Endodermal cell (in vitro differentiated cells): ENCODE results near the gene ASPHD2. TPM values are rescaled to one million over a fixed set of nuclear protein-coding genes. Genes with fewer than 3 reads are reported as not detected.
A peak's percentile ranks its signal among the peaks of the same experiment; 100 is the strongest.

ENCODE experiments used
- DNase-seq: peaks from one replicate; pipeline ENCODE4 v3.0.0-alpha.2; 2017
- H3K27ac ChIP-seq: 2 replicates; pipeline ENCODE4 v1.5.1; 2013; ENCODE audit warnings: mild to moderate bottlenecking, low read depth, low read length, moderate library complexity
- H3K27me3 ChIP-seq: 2 replicates; pipeline ENCODE4 v1.6.1; 2013; ENCODE audit warnings: mild to moderate bottlenecking, low read length, moderate library complexity; ENCODE audit not compliant: insufficient read depth, control insufficient read depth, poor library complexity, severe bottlenecking
- H3K36me3 ChIP-seq: 2 replicates; pipeline ENCODE4 v1.7.0; 2013; ENCODE audit warnings: mild to moderate bottlenecking, low read length, moderate library complexity; ENCODE audit not compliant: control insufficient read depth, insufficient read depth
- H3K4me1 ChIP-seq: one replicate; pipeline ENCODE4 v1.7.0; 2013; ENCODE audit warnings: low read length; ENCODE audit not compliant: control insufficient read depth, insufficient read depth
- H3K4me3 ChIP-seq: 2 replicates; pipeline ENCODE4 v1.5.1; 2013; ENCODE audit warnings: mild to moderate bottlenecking, low read length, moderate library complexity
- H3K9ac ChIP-seq: 2 replicates; pipeline ENCODE4 v1.6.1; 2013; ENCODE audit warnings: mild to moderate bottlenecking, low read length, moderate library complexity; ENCODE audit not compliant: poor library complexity, severe bottlenecking; ENCODE audit errors: extremely low read depth
- H3K9me3 ChIP-seq: 2 replicates; pipeline ENCODE4 v1.6.1; 2013; ENCODE audit warnings: mild to moderate bottlenecking, low read length, moderate library complexity; ENCODE audit not compliant: control insufficient read depth
- H3K27ac Mint-ChIP-seq: 2 replicates; pipeline ENCODE4 v1.8.0; 2020; ENCODE audit warnings: mixed read lengths
- H3K27me3 Mint-ChIP-seq: 2 replicates; pipeline ENCODE4 v1.8.0; 2021; ENCODE audit warnings: mild to moderate bottlenecking, mixed read lengths; ENCODE audit not compliant: insufficient read depth
- H3K36me3 Mint-ChIP-seq: 2 replicates; pipeline ENCODE4 v1.8.0; 2020; ENCODE audit warnings: low read depth, mixed read lengths
- H3K4me1 Mint-ChIP-seq: 2 replicates; pipeline ENCODE4 v1.8.0; 2020; ENCODE audit warnings: mixed read lengths
- H3K4me3 Mint-ChIP-seq: 2 replicates; pipeline ENCODE4 v1.8.0; 2020; ENCODE audit warnings: mild to moderate bottlenecking, moderate library complexity, mixed read lengths
- H3K9me3 Mint-ChIP-seq: 2 replicates; pipeline ENCODE4 v1.8.0; 2020; ENCODE audit warnings: mild to moderate bottlenecking, mixed read lengths
- CTCF ChIP-seq: fragments of 200-600 bp; sonication (generic); conservative IDR thresholded peaks from 2 replicates; pipeline ENCODE4 v1.5.0; 2021; ENCODE audit warnings: antibody characterized with exemption, mild to moderate bottlenecking
- WGBS, 2 experiments: methylation state at CpG; one replicate each; pipeline versions ENCODE4 v1.1.5 to v1.1.7; 2013; ENCODE audit warnings: missing lambda C conversion rate in 2 of 2, mixed read lengths in 1 of 2; ENCODE audit not compliant: insufficient coverage in 1 of 2, insufficient read length in 1 of 2; 5-methylcytosine and 5-hydroxymethylcytosine counted together
- total RNA-seq, 2 donors: library from RNA; stranded (reverse); fragmentation: NEBNext Ultra II Directional in 1 of 2; extraction: Animal tissue kit (Norgen Biotek cat#: 25700) in 1 of 2; gene quantifications; 2 replicates in 1 of 2; 3 replicates in 1 of 2; pipeline ENCODE4 v1.2.1, GENCODE V29; 2021

The ASPHD2 gene
- total RNA-seq, 2 donors from 2014 or later: 6.0 to 7.3 TPM

- no peaks in the 10 kb centered on the region for H3K27me3 Mint-ChIP-seq
- H3K27ac ChIP-seq: no peak overlapping the region
- H3K9ac ChIP-seq: no peak overlapping the region
- H3K4me3 Mint-ChIP-seq: no peak overlapping the region
- peak overlapping the region; percentile 50 for H3K4me3 ChIP-seq
- DNase-seq: no peak
- no peaks in the 10 kb centered on the region for H3K27me3 ChIP-seq
- H3K9me3 Mint-ChIP-seq: no peaks in the 10 kb centered on the region
- peaks cover 3% of the 10 kb centered on the region for H3K4me1 ChIP-seq
- WGBS, 2 experiments: 85 to 89% methylated on average over 3 to 6 of the region's 6 CpGs
- no peak for TF ChIP-seq CTCF
- no peak overlapping the region for H3K27ac Mint-ChIP-seq
- H3K4me1 Mint-ChIP-seq: peaks cover 37% of the 10 kb centered on the region
- H3K36me3 ChIP-seq: peaks cover 26% of the 10 kb centered on the region
- H3K36me3 Mint-ChIP-seq: peaks cover 29% of the 10 kb centered on the region
- no peaks in the 10 kb centered on the region for H3K9me3 ChIP-seq
Observed at GRCh38 chr22:26481112-26481693, 52.1 kb downstream of the ASPHD2 start.

GRCh38 chr22:26481694-26482093 lies 52.6 kb downstream of the ASPHD2 start:
- WGBS, 2 experiments: 85 to 93% methylated on average over 4 of the region's 4 CpGs
- H3K27ac ChIP-seq: no peak overlapping the region
- peaks cover 37% of the 10 kb centered on the region for H3K4me1 Mint-ChIP-seq
- H3K36me3 ChIP-seq: peaks cover 23% of the 10 kb centered on the region
- peaks cover 29% of the 10 kb centered on the region for H3K36me3 Mint-ChIP-seq
- no peak overlapping the region for H3K9ac ChIP-seq
- no peak overlapping the region for H3K27ac Mint-ChIP-seq
- H3K4me3 ChIP-seq: peak overlapping the region; percentile 50
- no peaks in the 10 kb centered on the region for H3K27me3 ChIP-seq
- peaks cover 3% of the 10 kb centered on the region for H3K4me1 ChIP-seq
- H3K9me3 Mint-ChIP-seq: no peaks in the 10 kb centered on the region
- H3K27me3 Mint-ChIP-seq: no peaks in the 10 kb centered on the region
- no peak for TF ChIP-seq CTCF
- DNase-seq: no peak
- H3K9me3 ChIP-seq: no peaks in the 10 kb centered on the region
- peak overlapping the region; percentile 88 for H3K4me3 Mint-ChIP-seq

GRCh38 chr22:26482161-26482560 lies 53.1 kb downstream of the ASPHD2 start:
- peak overlapping the region; percentile 88 for H3K4me3 Mint-ChIP-seq
- Histone ChIP-seq H3K4me1 (peaks cover 3% of the 10 kb centered on the region), H3K9ac (no peak overlapping the region), H3K27ac (no peak overlapping the region), H3K9me3 (no peaks in the 10 kb centered on the region), H3K27me3 (no peaks in the 10 kb centered on the region), H3K4me3 (peak overlapping the region; percentile 100), H3K36me3 (peaks cover 18% of the 10 kb centered on the region)
- TF ChIP-seq CTCF: no peak
- DNase-seq: no peak
- no peak overlapping the region for H3K27ac Mint-ChIP-seq
- no peaks in the 10 kb centered on the region for H3K27me3 Mint-ChIP-seq
- peaks cover 37% of the 10 kb centered on the region for H3K4me1 Mint-ChIP-seq
- H3K9me3 Mint-ChIP-seq: no peaks in the 10 kb centered on the region
- peaks cover 26% of the 10 kb centered on the region for H3K36me3 Mint-ChIP-seq
- 90 to 95% methylated on average over 5 of the region's 5 CpGs for WGBS, 2 experiments
